ENCODE data around the gene NUDT22. TPM values are rescaled to one million over a fixed set of nuclear protein-coding genes. Genes with fewer than 3 reads are reported as not detected.

The NUDT22 gene
- polyA plus RNA-seq, 6 donors from 2014 or later = 43.6 to 96.6 (median 62.6) TPM

DNA sequence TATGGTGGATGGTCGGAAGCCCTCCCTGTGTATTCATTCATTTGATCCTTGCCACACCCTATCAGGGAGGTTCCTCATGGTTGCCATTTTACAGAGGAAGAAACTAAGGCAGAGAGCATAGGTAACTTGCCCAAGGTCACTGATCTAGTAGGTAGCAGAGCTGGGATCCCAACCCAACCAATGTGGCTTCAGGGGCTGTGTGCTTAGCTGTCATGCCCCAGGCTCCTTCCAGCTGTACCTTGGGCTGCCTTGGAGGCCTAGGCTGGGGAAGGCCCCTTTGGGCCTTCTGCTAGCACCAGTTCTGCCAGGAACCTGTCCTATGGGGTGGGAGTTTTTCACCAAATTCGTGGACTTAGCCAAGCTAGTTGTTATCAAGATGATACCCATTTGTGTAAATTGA is 49.8 kb downstream of the NUDT22 start:
- no peak for DNase-seq
- Mint-ChIP-seq H3K4me1 (peaks cover 4 to 14% (median 7%) of the 10 kb centered on the region in 3 donors), H3K27ac (peak overlapping the region in 2 of 6 donors; percentile 12 to 76), H3K36me3 (no peaks in the 10 kb centered on the region), H3K27me3 (no peaks in the 10 kb centered on the region), H3K9me3 (no peaks in the 10 kb centered on the region), H3K4me3 (peak overlapping the region in 2 of 8 donors; percentile 43 to 52)
- ATAC-seq (ENCODE audit: low read depth in 2 of 2) = no peak

DNA sequence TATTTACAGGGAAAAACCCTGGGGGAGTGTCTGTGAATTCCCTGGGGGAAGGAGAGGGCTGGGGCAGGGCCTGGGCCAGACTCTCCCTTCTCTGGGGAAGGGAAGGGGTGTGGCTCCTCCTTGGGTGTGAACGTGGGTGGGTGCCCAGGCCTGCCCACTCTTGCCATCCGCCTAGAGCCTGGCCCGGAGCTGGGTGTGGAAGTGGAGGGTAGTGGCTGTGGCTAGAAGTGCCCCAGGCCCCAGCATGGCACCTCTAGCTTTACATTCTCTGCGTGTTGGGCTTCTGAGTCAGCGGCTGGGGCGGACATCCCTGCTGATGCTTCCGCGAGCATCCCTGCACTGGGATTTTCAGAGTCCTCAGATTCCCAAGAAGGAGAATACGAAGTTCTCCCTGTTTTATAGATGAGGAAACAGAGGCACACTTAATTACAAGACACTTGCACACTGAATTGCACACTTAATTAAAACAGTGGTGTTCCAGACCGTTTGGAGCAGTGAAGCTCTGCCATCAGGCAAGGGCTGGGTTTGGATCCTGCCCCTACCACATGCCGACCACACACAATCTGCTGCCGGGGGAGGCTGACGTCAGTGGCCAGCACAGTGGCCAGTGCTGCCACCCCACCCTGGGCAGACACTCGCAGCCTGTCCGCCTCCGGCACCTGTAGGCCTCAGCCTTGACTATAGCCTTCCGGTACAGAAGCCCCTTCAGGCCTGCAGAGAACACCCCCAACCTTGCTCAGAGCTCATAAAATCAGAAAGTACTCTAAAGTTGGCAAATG is 50.8 kb downstream of the NUDT22 start:
- ATAC-seq (ENCODE audit: low read depth in 2 of 2) = no peak
- H3K4me1 Mint-ChIP-seq = peaks cover 7 to 11% (median 9%) of the 10 kb centered on the region in 3 donors
- H3K27ac Mint-ChIP-seq = peak overlapping the region in 1 of 6 donors; percentile 59
- H3K36me3 Mint-ChIP-seq = peaks cover 0 to 8% of the 10 kb centered on the region in 2 donors
- H3K27me3 Mint-ChIP-seq = no peaks in the 10 kb centered on the region
- H3K9me3 Mint-ChIP-seq = no peaks in the 10 kb centered on the region
- H3K4me3 Mint-ChIP-seq = peak overlapping the region in 1 of 8 donors; percentile 64
- no peak for DNase-seq

DNA sequence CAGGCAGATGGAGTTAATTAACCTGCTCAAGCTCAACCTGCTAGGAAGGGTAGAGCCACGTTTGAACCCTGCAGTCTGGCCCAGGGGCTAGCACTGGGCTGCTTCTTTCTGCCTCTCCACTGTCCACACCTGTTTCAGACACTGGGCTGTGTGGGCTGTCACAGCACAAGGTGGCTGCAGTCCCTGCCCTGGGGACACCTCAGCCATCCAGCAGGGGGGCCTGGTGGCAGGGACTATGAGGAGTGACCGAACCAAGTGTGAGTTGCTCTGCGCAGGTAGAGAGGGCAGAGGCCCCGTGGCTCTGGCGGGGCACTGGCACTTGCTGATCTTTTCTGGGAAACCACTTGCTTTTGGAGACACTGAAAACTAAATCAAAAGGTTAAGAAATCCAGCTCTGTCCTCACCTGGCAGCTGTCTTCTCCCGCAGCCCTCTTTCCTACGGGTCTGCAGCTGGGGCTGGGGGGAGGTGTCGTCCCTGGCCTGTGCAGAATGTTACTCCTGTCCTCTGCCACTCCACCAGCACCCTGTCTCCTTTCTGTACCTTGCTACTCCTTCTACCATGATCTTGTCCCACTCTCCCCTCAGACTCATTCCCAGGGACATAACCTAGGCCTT is 52.6 kb downstream of the NUDT22 start:
- Mint-ChIP-seq H3K4me1 (peaks cover 8 to 13% (median 12%) of the 10 kb centered on the region in 3 donors), H3K36me3 (peaks cover 0 to 11% of the 10 kb centered on the region in 2 donors), H3K9me3 (no peaks in the 10 kb centered on the region), H3K4me3 (peak overlapping the region in 1 of 8 donors; percentile 12), H3K27me3 (no peaks in the 10 kb centered on the region), H3K27ac (peak overlapping the region in 1 of 6 donors; percentile 10)
- no peak for DNase-seq
- no peak for ATAC-seq (ENCODE audit: low read depth in 2 of 2)

Other genes with a start within 250 kb of the NUDT22 start
- 100 to 1,000 TPM; 101 to 151 (median 113) TPM for gene OTUB1, start 239.8 kb upstream of the NUDT22 start, polyA plus RNA-seq (ENCODE audit: low read depth in 6 of 6)
- gene FLRT1, start 190.3 kb upstream of the NUDT22 start, polyA plus RNA-seq (ENCODE audit: low read depth in 6 of 6) = not detected
- 1 to 10 TPM; 1.5 to 7.0 (median 3.2) TPM for gene MACROD1, start 60.2 kb upstream of the NUDT22 start, polyA plus RNA-seq (ENCODE audit: low read depth in 6 of 6)
- 10 to 100 TPM; 26.3 to 92.4 (median 63.3) TPM for gene STIP1, start 40.1 kb upstream of the NUDT22 start, polyA plus RNA-seq (ENCODE audit: low read depth in 6 of 6)
- gene FERMT3, start 19.6 kb upstream of the NUDT22 start, polyA plus RNA-seq (ENCODE audit: low read depth in 6 of 6) = 100 to 1,000 TPM in 5 of 6 donors, 10 to 100 TPM in 1; 98.6 to 148 (median 118) TPM
- gene TRPT1, start 88 bp upstream of the NUDT22 start, polyA plus RNA-seq (ENCODE audit: low read depth in 6 of 6) = 10 to 100 TPM; 60.7 to 97.6 (median 86.0) TPM
- gene DNAJC4, start 4.3 kb downstream of the NUDT22 start, polyA plus RNA-seq (ENCODE audit: low read depth in 6 of 6) = 10 to 100 TPM; 41.9 to 66.6 (median 50.5) TPM
- 10 to 100 TPM; 10.9 to 33.7 (median 28.1) TPM for gene VEGFB, start 8.3 kb downstream of the NUDT22 start, polyA plus RNA-seq (ENCODE audit: low read depth in 6 of 6)
- gene FKBP2, start 14.8 kb downstream of the NUDT22 start, polyA plus RNA-seq (ENCODE audit: low read depth in 6 of 6) = 10 to 100 TPM; 65.3 to 94.8 (median 79.8) TPM
- 10 to 100 TPM; 21.2 to 49.9 (median 40.3) TPM for gene PPP1R14B, start 20.7 kb downstream of the NUDT22 start, polyA plus RNA-seq (ENCODE audit: low read depth in 6 of 6)
- under 1 TPM in 5 of 6 donors, not detected in 1; 0.12 to 0.55 (median 0.21) TPM for gene PLCB3, start 25.3 kb downstream of the NUDT22 start, polyA plus RNA-seq (ENCODE audit: low read depth in 6 of 6)
- 10 to 100 TPM; 45.5 to 72.8 (median 52.8) TPM for gene BAD, start 58.4 kb downstream of the NUDT22 start, polyA plus RNA-seq (ENCODE audit: low read depth in 6 of 6)
- gene GPR137, start 59.6 kb downstream of the NUDT22 start, polyA plus RNA-seq (ENCODE audit: low read depth in 6 of 6) = 10 to 100 TPM; 17.3 to 35.5 (median 21.0) TPM
- gene KCNK4, start 65.0 kb downstream of the NUDT22 start, polyA plus RNA-seq (ENCODE audit: low read depth in 6 of 6) = not detected
- gene CATSPERZ, start 74.1 kb downstream of the NUDT22 start, polyA plus RNA-seq (ENCODE audit: low read depth in 6 of 6) = not detected
- 1 to 10 TPM; 3.4 to 8.5 (median 6.5) TPM for gene ESRRA, start 79.2 kb downstream of the NUDT22 start, polyA plus RNA-seq (ENCODE audit: low read depth in 6 of 6)
- 100 to 1,000 TPM; 445 to 606 (median 521) TPM for gene TRMT112, start 91.3 kb downstream of the NUDT22 start, polyA plus RNA-seq (ENCODE audit: low read depth in 6 of 6)
- gene PRDX5, start 91.8 kb downstream of the NUDT22 start, polyA plus RNA-seq (ENCODE audit: low read depth in 6 of 6) = 100 to 1,000 TPM; 229 to 385 (median 248) TPM
- 10 to 100 TPM in 5 of 6 donors, 1 to 10 TPM in 1; 9.3 to 73.0 (median 19.4) TPM for gene CCDC88B, start 113.9 kb downstream of the NUDT22 start, polyA plus RNA-seq (ENCODE audit: low read depth in 6 of 6)
- 1 to 10 TPM; 1.1 to 8.3 (median 4.8) TPM for gene RPS6KA4, start 132.9 kb downstream of the NUDT22 start, polyA plus RNA-seq (ENCODE audit: low read depth in 6 of 6)